Naive thymus-derived CD4-positive, alpha-beta T cell (primary cell): ENCODE data around the gene ARIH1. TPM values are rescaled to one million over a fixed set of nuclear protein-coding genes. Genes with fewer than 3 reads are reported as not detected.
"Not testable (repeated sequence)": the region's sequence is repeated elsewhere in the genome, so short reads cannot be mapped to it uniquely, and the experiment has no call there.

Experiments
- ATAC-seq: fragments of 150-1000 bp; cut with Tn5 transposase; 2 replicates; pipeline ENCODE4 v1.10.0; 2021; ENCODE audit warnings: mild to moderate bottlenecking, moderate library complexity
- CTCF ChIA-PET: fragments of 350-600 bp; sonication (Branson Sonifier 250); formaldehyde crosslinking; loops from one replicate; lab custom pipeline; 2021; ENCODE audit warnings: antibody characterized with exemption; lab: Charles Lee
- POLR2A ChIA-PET: fragments of 350-600 bp; sonication (Branson Sonifier 250); formaldehyde crosslinking; loops from one replicate; lab custom pipeline; 2021; ENCODE audit warnings: antibody characterized with exemption, inconsistent platforms; lab: Charles Lee
- DNase-seq, 9 donors: peaks; one replicate each; pipeline versions ENCODE4 v3.0.0 to v3.0.0-alpha.2; 2020 to 2022; ENCODE audit warnings: mixed read lengths in 1 of 9
- H3K27ac ChIP-seq: one replicate; pipeline ENCODE4 v1.7.0; 2013; ENCODE audit warnings: mild to moderate bottlenecking, low read depth, low read length, moderate library complexity
- H3K27me3 ChIP-seq, 2 donors: one replicate each; pipeline ENCODE4 v1.7.0; 2013; ENCODE audit warnings: low read length in 2 of 2, mild to moderate bottlenecking in 2 of 2, moderate library complexity in 2 of 2; ENCODE audit not compliant: control insufficient read depth in 2 of 2, insufficient read depth in 2 of 2
- H3K36me3 ChIP-seq, 3 experiments: 1 replicate in 2 of 3; 2 replicates in 1 of 3; pipeline ENCODE4 v1.7.0; 2013; ENCODE audit warnings: low read length in 3 of 3, mild to moderate bottlenecking in 3 of 3, moderate library complexity in 1 of 3; ENCODE audit not compliant: insufficient read depth in 3 of 3, control insufficient read depth in 2 of 3
- H3K4me1 ChIP-seq, 2 donors: one replicate each; pipeline ENCODE4 v1.7.0; 2013; ENCODE audit warnings: low read length in 2 of 2, mild to moderate bottlenecking in 2 of 2, moderate library complexity in 1 of 2; ENCODE audit not compliant: control insufficient read depth in 2 of 2, insufficient read depth in 2 of 2
- H3K4me3 ChIP-seq: 2 replicates; pipeline ENCODE4 v1.7.0; 2013; ENCODE audit warnings: mild to moderate bottlenecking, low read length
- H3K9me3 ChIP-seq, 3 experiments: 1 replicate in 2 of 3; 2 replicates in 1 of 3; pipeline ENCODE4 v1.7.0; 2013; ENCODE audit warnings: low read length in 3 of 3; ENCODE audit not compliant: control insufficient read depth in 2 of 3
- H3K27ac Mint-ChIP-seq, 9 donors: one replicate each; pipeline ENCODE4 v1.8.0; 2020 to 2022; ENCODE audit warnings: mixed read lengths in 9 of 9, mild to moderate bottlenecking in 8 of 9, moderate library complexity in 5 of 9, inconsistent platforms in 2 of 9
- H3K27me3 Mint-ChIP-seq, 5 donors: one replicate each; pipeline ENCODE4 v1.8.0; 2021 to 2022; ENCODE audit warnings: mixed read lengths in 5 of 5, mild to moderate bottlenecking in 1 of 5
- H3K36me3 Mint-ChIP-seq, 5 donors: one replicate each; pipeline ENCODE4 v1.8.0; 2020 to 2022; ENCODE audit warnings: mixed read lengths in 5 of 5, mild to moderate bottlenecking in 3 of 5, inconsistent platforms in 1 of 5
- H3K4me1 Mint-ChIP-seq, 7 donors: one replicate each; pipeline ENCODE4 v1.8.0; 2020 to 2022; ENCODE audit warnings: mixed read lengths in 7 of 7, mild to moderate bottlenecking in 3 of 7, inconsistent platforms in 1 of 7
- H3K4me3 Mint-ChIP-seq, 10 donors: one replicate each; pipeline ENCODE4 v1.8.0; 2020 to 2022; ENCODE audit warnings: mild to moderate bottlenecking in 10 of 10, mixed read lengths in 10 of 10, moderate library complexity in 6 of 10, inconsistent platforms in 2 of 10
- H3K9me3 Mint-ChIP-seq, 11 donors: one replicate each; pipeline ENCODE4 v1.8.0; 2020 to 2022; ENCODE audit warnings: mixed read lengths in 11 of 11, mild to moderate bottlenecking in 4 of 11, inconsistent platforms in 1 of 11, moderate library complexity in 1 of 11
- intact Hi-C, 2 donors: fragments of 100-400 bp; cut with micrococcal nuclease; formaldehyde crosslinking; loops; one replicate each; pipeline ENCODE4 v1.15.1; 2023
- polyA plus RNA-seq, 2 donors: library from polyadenylated mRNA; unstranded; fragments of 300-500 nt; fragmentation: Illumina TruSeq; gene quantifications; one replicate each; pipeline ENCODE4 v1.2.3, GENCODE V29; 2021
- total RNA-seq, 6 experiments: library from RNA in 5 of 6; stranded (reverse) in 5 of 6; gene quantifications; 1 replicate in 5 of 6; 2 replicates in 1 of 6; pipeline ENCODE4 v1.2.3 and lab custom pipeline; 2021 to 2026

The ARIH1 gene
- total and polyA plus RNA-seq, 7 experiments from 2014 or later: 20.1 to 191 (median 179) TPM

GRCh38 chr15:72639759-72640483 is 165.8 kb downstream of the ARIH1 start:
- H3K9me3 Mint-ChIP-seq, H3K36me3 Mint-ChIP-seq, intact Hi-C loops, POLR2A ChIA-PET, H3K27ac ChIP-seq, DNase-seq, ATAC-seq, H3K4me3 Mint-ChIP-seq, H3K27me3 ChIP-seq, H3K4me1 Mint-ChIP-seq, CTCF ChIA-PET, H3K4me3 ChIP-seq, H3K27ac Mint-ChIP-seq, H3K27me3 Mint-ChIP-seq, H3K4me1 ChIP-seq, H3K36me3 ChIP-seq, H3K9me3 ChIP-seq: not testable (repeated sequence)

- intact Hi-C loops, H3K4me3 ChIP-seq, H3K36me3 Mint-ChIP-seq, H3K27me3 ChIP-seq, H3K27me3 Mint-ChIP-seq, CTCF ChIA-PET, H3K4me1 Mint-ChIP-seq, POLR2A ChIA-PET, H3K27ac Mint-ChIP-seq, H3K9me3 Mint-ChIP-seq, H3K36me3 ChIP-seq, H3K27ac ChIP-seq, H3K4me3 Mint-ChIP-seq, H3K4me1 ChIP-seq, H3K9me3 ChIP-seq, DNase-seq, ATAC-seq: not testable (repeated sequence)
These were observed 168.1 kb downstream of the ARIH1 start for GRCh38 chr15:72642271-72642670.

- CTCF ChIA-PET, H3K36me3 ChIP-seq, POLR2A ChIA-PET, H3K4me3 ChIP-seq, H3K4me1 ChIP-seq, ATAC-seq, intact Hi-C loops, H3K9me3 ChIP-seq, H3K9me3 Mint-ChIP-seq, H3K27me3 ChIP-seq, DNase-seq, H3K27me3 Mint-ChIP-seq, H3K27ac ChIP-seq, H3K27ac Mint-ChIP-seq, H3K4me3 Mint-ChIP-seq, H3K36me3 Mint-ChIP-seq, H3K4me1 Mint-ChIP-seq: not testable (repeated sequence)
These were observed 174.6 kb downstream of the ARIH1 start for GRCh38 chr15:72648631-72649253.

Other genes with a start within 250 kb of the ARIH1 start
- gene PKM, start 243.1 kb upstream of the ARIH1 start, total RNA-seq: 1,000 to 10,000 TPM in 1 of 5 experiments, 100 to 1,000 TPM in 4; 237 to 1,627 (median 329) TPM
- 100 to 1,000 TPM; 422 to 485 TPM for gene PKM, start 243.1 kb upstream of the ARIH1 start, polyA plus RNA-seq
- gene PARP6, start 201.8 kb upstream of the ARIH1 start, total RNA-seq: 100 to 1,000 TPM in 4 of 5 experiments, 10 to 100 TPM in 1; 75.8 to 129 (median 127) TPM
- gene PARP6, start 201.8 kb upstream of the ARIH1 start, polyA plus RNA-seq: 10 to 100 TPM; 19.7 to 41.6 TPM
- gene CELF6, start 154.2 kb upstream of the ARIH1 start, total RNA-seq: 1 to 10 TPM; 1.2 to 5.7 (median 3.8) TPM
- gene CELF6, start 154.2 kb upstream of the ARIH1 start, polyA plus RNA-seq: under 1 TPM; 0.10 to 0.59 TPM
- gene HEXA, start 98.3 kb upstream of the ARIH1 start, total RNA-seq: 100 to 1,000 TPM in 2 of 5 experiments, 10 to 100 TPM in 3; 83.1 to 101 (median 94.8) TPM
- gene HEXA, start 98.3 kb upstream of the ARIH1 start, polyA plus RNA-seq: 10 to 100 TPM; 60.3 to 81.0 TPM
- not detected for gene TMEM202, start 76.0 kb upstream of the ARIH1 start, total RNA-seq
- not detected for gene TMEM202, start 76.0 kb upstream of the ARIH1 start, polyA plus RNA-seq
- under 1 TPM in 3 of 5 experiments, not detected in 2; 0.27 to 0.70 (median 0.49) TPM for gene GOLGA6B, start 180.4 kb downstream of the ARIH1 start, total RNA-seq
- not detected for gene GOLGA6B, start 180.4 kb downstream of the ARIH1 start, polyA plus RNA-seq
- gene HIGD2B, start 211.9 kb downstream of the ARIH1 start, total RNA-seq: under 1 TPM in 3 of 5 experiments, not detected in 2; 0.57 to 0.69 (median 0.64) TPM
- under 1 TPM in 1 of 2 donors, not detected in 1; 0.21 TPM for gene HIGD2B, start 211.9 kb downstream of the ARIH1 start, polyA plus RNA-seq
- gene BBS4, start 211.9 kb downstream of the ARIH1 start, total RNA-seq: 10 to 100 TPM; 11.9 to 26.5 (median 16.2) TPM
- 10 to 100 TPM in 1 of 2 donors, 1 to 10 TPM in 1; 9.6 to 13.3 TPM for gene BBS4, start 211.9 kb downstream of the ARIH1 start, polyA plus RNA-seq